ENCODE data around the gene DEFB121.

DNA sequence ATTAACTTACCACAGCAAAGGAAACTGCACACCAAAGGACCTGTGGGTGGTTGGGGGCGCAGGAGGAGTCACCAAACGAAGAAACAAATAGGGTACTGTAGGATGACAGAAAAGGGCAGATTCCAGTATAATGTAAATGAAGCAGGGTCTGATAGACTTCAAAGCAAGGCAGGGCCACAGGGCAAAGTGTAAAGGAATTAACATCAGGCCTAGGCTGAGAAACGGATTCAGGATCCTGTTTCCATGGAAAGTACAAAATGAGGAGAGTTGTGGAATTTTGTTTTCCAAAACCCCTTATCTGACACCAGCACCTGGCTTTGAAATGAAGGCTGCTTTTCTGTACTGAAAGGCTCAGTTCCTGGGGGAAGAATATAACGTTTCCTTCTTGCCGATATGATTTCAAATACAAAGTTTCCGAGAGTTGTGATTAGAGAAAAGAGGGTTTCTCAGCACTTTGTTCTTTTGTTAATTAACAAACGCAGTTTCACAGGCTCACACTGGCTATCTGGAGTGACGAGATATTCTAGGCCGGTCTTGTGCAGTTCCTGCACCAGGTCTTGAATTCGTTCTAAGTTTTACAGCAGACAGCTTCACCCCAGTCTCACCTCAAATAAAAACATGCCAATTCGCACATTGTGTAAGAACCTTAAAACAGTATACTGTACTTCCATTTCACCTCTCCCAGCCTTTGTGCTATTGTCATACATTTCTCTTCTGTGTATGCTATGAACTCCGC, 40.2 kb upstream of the DEFB121 start:
- TF ChIP-seq, protein P1, sequence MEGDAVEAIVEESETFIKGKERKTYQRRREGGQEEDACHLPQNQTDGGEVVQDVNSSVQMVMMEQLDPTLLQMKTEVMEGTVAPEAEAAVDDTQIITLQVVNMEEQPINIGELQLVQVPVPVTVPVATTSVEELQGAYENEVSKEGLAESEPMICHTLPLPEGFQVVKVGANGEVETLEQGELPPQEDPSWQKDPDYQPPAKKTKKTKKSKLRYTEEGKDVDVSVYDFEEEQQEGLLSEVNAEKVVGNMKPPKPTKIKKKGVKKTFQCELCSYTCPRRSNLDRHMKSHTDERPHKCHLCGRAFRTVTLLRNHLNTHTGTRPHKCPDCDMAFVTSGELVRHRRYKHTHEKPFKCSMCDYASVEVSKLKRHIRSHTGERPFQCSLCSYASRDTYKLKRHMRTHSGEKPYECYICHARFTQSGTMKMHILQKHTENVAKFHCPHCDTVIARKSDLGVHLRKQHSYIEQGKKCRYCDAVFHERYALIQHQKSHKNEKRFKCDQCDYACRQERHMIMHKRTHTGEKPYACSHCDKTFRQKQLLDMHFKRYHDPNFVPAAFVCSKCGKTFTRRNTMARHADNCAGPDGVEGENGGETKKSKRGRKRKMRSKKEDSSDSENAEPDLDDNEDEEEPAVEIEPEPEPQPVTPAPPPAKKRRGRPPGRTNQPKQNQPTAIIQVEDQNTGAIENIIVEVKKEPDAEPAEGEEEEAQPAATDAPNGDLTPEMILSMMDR (conservative IDR thresholded peaks at IDR 0.05 in 1 of 2, IDR thresholded peaks at IDR 0.05 in 1 of 2; ENCODE audit: extremely low read depth in 1 of 2, insufficient read depth in 1 of 2, low read depth in 1 of 2, low read length in 2 of 2): no peak
- TF ChIP-seq EZH2 (IDR thresholded peaks at IDR 0.05; ENCODE audit: borderline replicate concordance, low read length): no peak

All from mammary epithelial cell (primary cell).